CD4-positive, CD25-positive, alpha-beta regulatory T cell (primary cell): ENCODE measurements around the gene ATXN1. TPM values are rescaled to one million over a fixed set of nuclear protein-coding genes. Genes with fewer than 3 reads are reported as not detected.

Experiments
- ATAC-seq, 2 donors: fragments of 150-1000 bp; cut with Tn5 transposase; one replicate each; pipeline ENCODE4 v1.10.0; 2021; ENCODE audit warnings: low read depth in 2 of 2, moderate number of reproducible peaks in 2 of 2, moderate library complexity in 1 of 2
- DNase-seq, 3 donors: peaks; one replicate each; pipeline versions ENCODE4 v3.0.0 to v3.0.0-alpha.2; 2012 to 2022; ENCODE audit warnings: mixed read lengths in 1 of 3
- H3K27ac ChIP-seq: one replicate; pipeline ENCODE4 v1.7.0; 2013; ENCODE audit warnings: mild to moderate bottlenecking, low read length; ENCODE audit not compliant: insufficient read depth, poor library complexity, severe bottlenecking
- H3K27me3 ChIP-seq: one replicate; pipeline ENCODE4 v1.7.0; 2013; ENCODE audit warnings: low read length; ENCODE audit not compliant: control insufficient read depth, insufficient read depth
- H3K36me3 ChIP-seq: one replicate; pipeline ENCODE4 v1.7.0; 2013; ENCODE audit warnings: mild to moderate bottlenecking, low read length, moderate library complexity; ENCODE audit not compliant: control insufficient read depth, insufficient read depth
- H3K4me1 ChIP-seq: 2 replicates; pipeline ENCODE4 v1.7.0; 2013; ENCODE audit warnings: mild to moderate bottlenecking, low read length; ENCODE audit not compliant: insufficient read depth, control insufficient read depth, poor library complexity, severe bottlenecking
- H3K4me3 ChIP-seq: one replicate; pipeline ENCODE4 v1.7.0; 2013; ENCODE audit warnings: low read depth, mild to moderate bottlenecking, low read length, moderate library complexity
- H3K9me3 ChIP-seq, 2 experiments: 1 replicate in 1 of 2; 2 replicates in 1 of 2; pipeline ENCODE4 v1.7.0; 2013; ENCODE audit warnings: low read length in 2 of 2, mild to moderate bottlenecking in 1 of 2, moderate library complexity in 1 of 2; ENCODE audit not compliant: control insufficient read depth in 2 of 2
- H3K27ac Mint-ChIP-seq, 3 donors: one replicate each; pipeline ENCODE4 v1.8.0; 2020 to 2022; ENCODE audit warnings: mild to moderate bottlenecking in 3 of 3, mixed read lengths in 3 of 3, moderate library complexity in 2 of 3
- H3K27me3 Mint-ChIP-seq: one replicate; pipeline ENCODE4 v1.8.0; 2022; ENCODE audit warnings: mild to moderate bottlenecking, mixed read lengths
- H3K36me3 Mint-ChIP-seq: one replicate; pipeline ENCODE4 v1.8.0; 2020; ENCODE audit warnings: mixed read lengths
- H3K4me1 Mint-ChIP-seq, 4 donors: one replicate each; pipeline ENCODE4 v1.8.0; 2020 to 2022; ENCODE audit warnings: mixed read lengths in 4 of 4, mild to moderate bottlenecking in 1 of 4
- H3K4me3 Mint-ChIP-seq, 4 donors: one replicate each; pipeline ENCODE4 v1.8.0; 2020 to 2022; ENCODE audit warnings: mild to moderate bottlenecking in 4 of 4, mixed read lengths in 4 of 4, moderate library complexity in 3 of 4
- H3K9me3 Mint-ChIP-seq, 7 donors: one replicate each; pipeline ENCODE4 v1.8.0; 2020 to 2022; ENCODE audit warnings: mixed read lengths in 7 of 7, mild to moderate bottlenecking in 3 of 7, moderate library complexity in 2 of 7
- polyA plus RNA-seq, 4 donors: library from polyadenylated mRNA; unstranded; fragments of 300-500 nt; fragmentation: Illumina TruSeq; gene quantifications; one replicate each; pipeline ENCODE4 v1.2.3, GENCODE V29; 2021
- total RNA-seq: library from RNA; stranded (reverse); gene quantifications from one replicate; pipeline ENCODE4 v1.2.3, GENCODE V29; 2022

The ATXN1 gene
- total and polyA plus RNA-seq, 5 donors from 2014 or later: 15.8 to 191 (median 19.2) TPM

- peak in 1 of 3 donors; percentile 24 for DNase-seq
- peak overlapping the region; percentile 81 for H3K4me3 ChIP-seq
- ATAC-seq: no peak
- Mint-ChIP-seq H3K4me3 (peak overlapping the region; percentile 22 to 88 (median 72)), H3K27me3 (no peaks in the 10 kb centered on the region), H3K4me1 (peaks cover 36 to 49% (median 41%) of the 10 kb centered on the region in 4 donors), H3K9me3 (no peaks in the 10 kb centered on the region), H3K36me3 (peaks cover 22% of the 10 kb centered on the region), H3K27ac (peak overlapping the region; percentile 57 to 90 (median 82))
- no peaks in the 10 kb centered on the region for H3K36me3 ChIP-seq
- peaks cover 41% of the 10 kb centered on the region for H3K4me1 ChIP-seq
- peaks cover 0 to 5% of the 10 kb centered on the region in 2 experiments for H3K9me3 ChIP-seq
- peak overlapping the region; percentile 64 for H3K27ac ChIP-seq
- no peaks in the 10 kb centered on the region for H3K27me3 ChIP-seq
These were observed 101.6 kb downstream of the ATXN1 start for GRCh38 chr6:16659466-16660156.

DNA sequence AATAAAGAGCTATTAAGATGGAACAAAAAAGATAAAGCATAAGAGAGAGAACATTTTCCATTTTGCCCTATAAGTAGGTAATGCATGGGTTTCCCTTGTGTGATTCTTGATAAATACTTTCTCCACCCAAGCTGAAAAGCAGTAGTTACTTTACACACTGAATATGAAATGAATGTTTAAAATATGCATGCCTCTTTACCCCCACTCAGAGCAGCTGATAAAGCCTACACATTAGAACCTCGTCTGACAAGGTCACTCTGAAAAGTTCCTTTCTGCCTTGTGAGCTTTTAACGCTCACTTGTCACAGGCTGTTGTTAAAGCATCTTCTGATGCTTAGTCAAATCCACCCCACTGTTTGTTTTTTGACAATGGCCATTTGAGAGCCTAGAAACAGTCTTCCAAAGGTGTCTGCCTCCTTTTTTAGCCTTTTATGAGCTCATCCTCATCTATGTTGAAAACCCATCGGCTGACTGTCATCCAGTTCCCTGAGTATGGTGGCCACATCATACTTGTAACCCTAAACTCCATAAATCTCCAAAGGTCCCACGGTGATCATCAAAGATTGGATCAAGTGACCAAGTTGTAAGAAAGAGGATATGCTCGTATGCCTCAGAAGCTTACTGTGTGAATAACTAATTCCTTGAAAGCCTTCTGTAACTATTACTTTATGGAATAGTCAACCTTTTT is 102.8 kb downstream of the ATXN1 start:
- Histone ChIP-seq H3K4me1 (peaks cover 53% of the 10 kb centered on the region), H3K36me3 (peaks cover 3% of the 10 kb centered on the region), H3K27me3 (no peaks in the 10 kb centered on the region), H3K9me3 (peaks cover 0 to 5% of the 10 kb centered on the region in 2 experiments), H3K27ac (peak overlapping the region; percentile 47), H3K4me3 (peak overlapping the region; percentile 81)
- peak overlapping the region; percentile 57 to 90 (median 82) for H3K27ac Mint-ChIP-seq
- no peak for DNase-seq
- H3K27me3 Mint-ChIP-seq: no peaks in the 10 kb centered on the region
- peak overlapping the region; percentile 69 to 88 (median 78) for H3K4me3 Mint-ChIP-seq
- ATAC-seq: no peak
- H3K36me3 Mint-ChIP-seq: peaks cover 24% of the 10 kb centered on the region
- peaks cover 37 to 61% (median 46%) of the 10 kb centered on the region in 4 donors for H3K4me1 Mint-ChIP-seq
- H3K9me3 Mint-ChIP-seq: no peaks in the 10 kb centered on the region

- Mint-ChIP-seq H3K9me3 (no peaks in the 10 kb centered on the region), H3K36me3 (peaks cover 24% of the 10 kb centered on the region), H3K27me3 (no peaks in the 10 kb centered on the region), H3K27ac (peak overlapping the region; percentile 15 to 90 (median 82)), H3K4me3 (peak overlapping the region; percentile 69 to 82 (median 72)), H3K4me1 (peaks cover 41 to 68% (median 49%) of the 10 kb centered on the region in 4 donors)
- ATAC-seq (no peak), DNase-seq (peak in 1 of 3 donors; percentile 55)
- Histone ChIP-seq H3K9me3 (peaks cover 0 to 5% of the 10 kb centered on the region in 2 experiments), H3K36me3 (peaks cover 3% of the 10 kb centered on the region), H3K4me3 (peak overlapping the region; percentile 81), H3K4me1 (peaks cover 60% of the 10 kb centered on the region), H3K27ac (peak overlapping the region; percentile 47), H3K27me3 (no peaks in the 10 kb centered on the region)
These were observed 103.5 kb downstream of the ATXN1 start for GRCh38 chr6:16657768-16658167.

DNA sequence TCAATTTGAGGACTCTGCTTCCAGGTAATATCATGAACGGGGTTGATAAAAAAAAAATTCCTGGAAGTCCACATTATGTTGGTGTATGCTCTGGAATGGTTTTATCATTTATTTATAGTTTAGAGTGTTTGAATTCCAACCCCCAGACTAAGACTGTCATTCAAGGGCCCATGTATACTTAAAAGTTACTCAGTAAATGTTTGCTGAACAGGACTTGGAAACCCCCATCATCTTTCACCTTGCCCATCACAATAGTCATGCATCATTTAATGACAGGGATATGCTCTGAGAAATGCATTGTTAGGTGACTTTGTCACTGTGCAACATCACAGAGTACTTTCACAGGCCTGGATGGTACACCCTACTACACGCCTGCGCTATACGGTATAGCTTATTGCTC is 104.8 kb downstream of the ATXN1 start:
- no peak overlapping the region for H3K4me3 ChIP-seq
- Mint-ChIP-seq H3K27ac (peak overlapping the region in 2 of 3 donors; percentile 29 to 36), H3K27me3 (no peaks in the 10 kb centered on the region), H3K4me1 (peaks cover 53 to 81% (median 62%) of the 10 kb centered on the region in 4 donors), H3K4me3 (peak overlapping the region in 1 of 4 donors; percentile 52), H3K9me3 (no peaks in the 10 kb centered on the region), H3K36me3 (peaks cover 18% of the 10 kb centered on the region)
- no peak overlapping the region for H3K27ac ChIP-seq
- no peak for DNase-seq
- H3K27me3 ChIP-seq: no peaks in the 10 kb centered on the region
- peaks cover 3% of the 10 kb centered on the region for H3K36me3 ChIP-seq
- no peaks in the 10 kb centered on the region for H3K9me3 ChIP-seq
- peaks cover 73% of the 10 kb centered on the region for H3K4me1 ChIP-seq
- no peak for ATAC-seq

DNA sequence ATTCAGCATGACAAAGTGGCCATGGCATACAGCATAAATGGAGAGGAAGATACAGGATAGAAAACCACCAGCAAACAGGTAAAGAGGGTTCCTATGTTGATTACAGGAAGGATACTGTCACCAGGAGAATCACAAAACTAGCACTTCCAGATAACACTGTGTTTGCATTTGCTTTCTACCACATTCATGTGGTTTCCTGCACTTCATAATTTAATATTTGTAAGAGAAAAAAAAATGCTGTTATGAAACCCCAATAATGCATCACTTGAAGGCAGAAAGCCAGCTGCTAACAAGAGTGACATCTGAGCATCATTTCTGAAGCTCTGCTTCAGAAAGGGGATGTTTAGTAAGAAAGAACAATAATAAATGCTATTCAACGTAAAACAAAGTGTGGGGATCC is 106.6 kb downstream of the ATXN1 start:
- H3K27me3 ChIP-seq: no peaks in the 10 kb centered on the region
- no peaks in the 10 kb centered on the region for H3K27me3 Mint-ChIP-seq
- H3K4me1 ChIP-seq: peaks cover 68% of the 10 kb centered on the region
- no peak overlapping the region for H3K4me3 ChIP-seq
- H3K27ac ChIP-seq: peak overlapping the region; percentile 50
- peak overlapping the region in 2 of 3 donors; percentile 79 to 89 for H3K27ac Mint-ChIP-seq
- DNase-seq (peak in 2 of 3 donors; percentile 22 to 54), ATAC-seq (no peak)
- H3K4me3 Mint-ChIP-seq: peak overlapping the region; percentile 40 to 60 (median 48)
- peaks cover 51 to 80% (median 58%) of the 10 kb centered on the region in 4 donors for H3K4me1 Mint-ChIP-seq
- H3K9me3 Mint-ChIP-seq: no peaks in the 10 kb centered on the region
- peaks cover 19% of the 10 kb centered on the region for H3K36me3 Mint-ChIP-seq
- peaks cover 3% of the 10 kb centered on the region for H3K36me3 ChIP-seq
- no peaks in the 10 kb centered on the region for H3K9me3 ChIP-seq

DNA sequence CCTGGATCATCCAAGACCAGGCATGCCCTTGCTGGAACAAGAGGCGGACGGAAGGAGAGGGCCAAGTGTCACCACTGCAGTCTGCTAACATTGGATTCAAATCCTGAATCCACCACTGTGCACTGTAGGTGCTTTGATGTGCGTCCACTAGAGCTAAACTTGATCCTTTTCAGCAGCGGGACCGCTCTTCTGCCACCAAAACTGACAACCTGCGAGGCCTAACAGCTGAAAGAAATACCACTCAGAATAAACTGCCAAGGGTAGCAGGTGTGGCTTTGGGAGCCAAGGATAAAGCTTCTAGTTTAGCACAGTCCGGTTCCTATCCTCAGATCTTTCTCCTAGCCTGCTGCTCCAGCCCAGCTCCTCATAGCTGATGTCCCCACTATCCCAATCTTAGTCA is 108.0 kb downstream of the ATXN1 start:
- Histone ChIP-seq H3K4me1 (peaks cover 53% of the 10 kb centered on the region), H3K36me3 (peaks cover 3% of the 10 kb centered on the region), H3K4me3 (no peak overlapping the region), H3K27me3 (no peaks in the 10 kb centered on the region), H3K9me3 (no peaks in the 10 kb centered on the region), H3K27ac (no peak overlapping the region)
- Mint-ChIP-seq H3K27me3 (no peaks in the 10 kb centered on the region), H3K27ac (peak overlapping the region in 1 of 3 donors; percentile 89), H3K4me3 (peak overlapping the region in 1 of 4 donors; percentile 31), H3K9me3 (no peaks in the 10 kb centered on the region), H3K36me3 (peaks cover 21% of the 10 kb centered on the region), H3K4me1 (peaks cover 37 to 66% (median 45%) of the 10 kb centered on the region in 4 donors)
- ATAC-seq (no peak), DNase-seq (no peak)

DNA sequence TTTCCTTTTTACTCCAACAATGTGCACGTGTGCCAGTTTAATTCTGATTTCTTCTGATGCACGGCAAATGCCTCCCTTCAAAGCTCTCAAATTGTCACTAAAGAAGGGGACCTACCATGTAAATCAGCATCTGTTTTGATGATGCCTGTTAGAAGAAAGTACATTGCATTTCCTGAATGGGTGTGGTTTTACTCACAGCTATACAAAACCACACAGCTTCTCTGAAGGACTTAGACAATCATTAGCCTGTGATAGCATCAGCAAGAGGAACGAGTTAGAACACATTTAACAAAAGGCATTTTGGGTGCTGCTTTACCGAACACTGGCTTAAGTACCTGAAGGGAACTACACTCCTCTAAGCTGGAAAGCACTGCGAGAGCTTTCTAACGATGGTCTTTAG is 109.4 kb downstream of the ATXN1 start:
- H3K4me1 ChIP-seq: peaks cover 40% of the 10 kb centered on the region
- peak overlapping the region; percentile 40 to 86 (median 66) for H3K4me3 Mint-ChIP-seq
- H3K36me3 ChIP-seq: peaks cover 3% of the 10 kb centered on the region
- peak overlapping the region; percentile 68 for H3K4me3 ChIP-seq
- ATAC-seq (peak; percentile 83 to 93), DNase-seq (peak in 2 of 3 donors; percentile 75 to 83)
- H3K27me3 Mint-ChIP-seq: no peaks in the 10 kb centered on the region
- no peaks in the 10 kb centered on the region for H3K9me3 Mint-ChIP-seq
- H3K27me3 ChIP-seq: no peaks in the 10 kb centered on the region
- H3K27ac Mint-ChIP-seq: peak overlapping the region; percentile 74 to 89 (median 74)
- H3K36me3 Mint-ChIP-seq: peaks cover 18% of the 10 kb centered on the region
- no peaks in the 10 kb centered on the region for H3K9me3 ChIP-seq
- H3K27ac ChIP-seq: peak overlapping the region; percentile 47
- H3K4me1 Mint-ChIP-seq: peaks cover 26 to 52% (median 34%) of the 10 kb centered on the region in 4 donors
